PFSK-1 (cell line): ENCODE data around the gene ARHGEF19.

Source experiments
- FOXP2 ChIP-seq: optimal IDR thresholded peaks from 2 replicates; pipeline ENCODE3; 2011; ENCODE audit warnings: borderline replicate concordance, control low read depth, inconsistent platforms; ENCODE audit not compliant: insufficient read depth; ENCODE audit errors: extremely low read length, extremely low read depth
- POLR2AphosphoS5 ChIP-seq: IDR thresholded peaks from 2 replicates; pipeline ENCODE4 v1.6.1; 2012; ENCODE audit warnings: low read depth, mild to moderate bottlenecking, control low read depth, low read length, moderate library complexity
- SIN3A ChIP-seq: IDR thresholded peaks from 2 replicates; pipeline ENCODE4 v1.6.1; 2012; ENCODE audit warnings: mild to moderate bottlenecking, low read length, moderate library complexity, borderline replicate concordance; ENCODE audit not compliant: insufficient read depth
- TAF1 ChIP-seq: IDR thresholded peaks from 2 replicates; pipeline ENCODE4 v1.6.1; 2012; ENCODE audit warnings: low read length, control low read depth, borderline replicate concordance; ENCODE audit not compliant: insufficient read depth
- TF ChIP-seq, protein P1 (sequence below), 2 experiments: IDR thresholded peaks; 2 replicates each; pipeline versions ENCODE4 v1.6.1 to v1.8.0; 2011 to 2012; ENCODE audit warnings: low read depth in 2 of 2, low read length in 2 of 2, control low read depth in 1 of 2, inconsistent platforms in 1 of 2, mild to moderate bottlenecking in 1 of 2, moderate library complexity in 1 of 2; ENCODE audit not compliant: insufficient read depth in 1 of 2

DNA sequence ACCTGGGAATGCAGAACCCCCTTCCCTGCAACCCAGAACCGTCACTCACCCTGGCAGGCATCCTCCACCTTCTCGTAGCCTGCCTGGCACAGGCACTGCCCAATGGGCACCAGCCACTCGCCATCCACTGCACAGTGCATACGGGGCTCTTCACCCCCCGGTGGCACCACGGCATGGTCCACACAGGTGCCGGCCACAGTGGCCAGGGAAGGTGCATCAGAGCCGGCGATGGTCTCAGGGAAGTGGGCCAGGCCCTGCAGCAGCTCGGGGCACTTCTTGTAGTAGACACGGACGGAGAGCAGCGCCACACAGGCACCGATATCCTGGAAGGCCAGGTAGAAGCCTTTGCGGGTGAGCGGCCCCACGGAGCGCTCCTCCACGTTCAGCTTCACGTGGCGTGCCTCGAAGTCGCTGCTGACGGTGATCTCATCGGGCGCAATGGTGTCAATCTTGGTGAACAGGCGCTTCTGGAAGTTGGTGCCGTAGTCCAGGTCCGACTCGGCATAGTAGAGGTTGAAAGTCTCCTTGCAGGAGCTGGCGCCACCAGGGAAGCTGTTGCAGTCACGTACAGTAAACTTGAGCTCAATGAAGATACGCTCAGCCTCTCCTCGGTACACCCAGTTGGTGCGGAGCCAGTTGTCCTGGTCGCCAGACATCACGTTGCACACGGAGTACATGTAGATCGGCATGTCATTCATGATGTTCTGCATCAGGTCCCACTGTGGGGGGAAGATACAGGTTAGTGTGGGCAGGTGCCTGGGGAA, 63.9 kb downstream of the ARHGEF19 start:
- TF ChIP-seq, protein P1, sequence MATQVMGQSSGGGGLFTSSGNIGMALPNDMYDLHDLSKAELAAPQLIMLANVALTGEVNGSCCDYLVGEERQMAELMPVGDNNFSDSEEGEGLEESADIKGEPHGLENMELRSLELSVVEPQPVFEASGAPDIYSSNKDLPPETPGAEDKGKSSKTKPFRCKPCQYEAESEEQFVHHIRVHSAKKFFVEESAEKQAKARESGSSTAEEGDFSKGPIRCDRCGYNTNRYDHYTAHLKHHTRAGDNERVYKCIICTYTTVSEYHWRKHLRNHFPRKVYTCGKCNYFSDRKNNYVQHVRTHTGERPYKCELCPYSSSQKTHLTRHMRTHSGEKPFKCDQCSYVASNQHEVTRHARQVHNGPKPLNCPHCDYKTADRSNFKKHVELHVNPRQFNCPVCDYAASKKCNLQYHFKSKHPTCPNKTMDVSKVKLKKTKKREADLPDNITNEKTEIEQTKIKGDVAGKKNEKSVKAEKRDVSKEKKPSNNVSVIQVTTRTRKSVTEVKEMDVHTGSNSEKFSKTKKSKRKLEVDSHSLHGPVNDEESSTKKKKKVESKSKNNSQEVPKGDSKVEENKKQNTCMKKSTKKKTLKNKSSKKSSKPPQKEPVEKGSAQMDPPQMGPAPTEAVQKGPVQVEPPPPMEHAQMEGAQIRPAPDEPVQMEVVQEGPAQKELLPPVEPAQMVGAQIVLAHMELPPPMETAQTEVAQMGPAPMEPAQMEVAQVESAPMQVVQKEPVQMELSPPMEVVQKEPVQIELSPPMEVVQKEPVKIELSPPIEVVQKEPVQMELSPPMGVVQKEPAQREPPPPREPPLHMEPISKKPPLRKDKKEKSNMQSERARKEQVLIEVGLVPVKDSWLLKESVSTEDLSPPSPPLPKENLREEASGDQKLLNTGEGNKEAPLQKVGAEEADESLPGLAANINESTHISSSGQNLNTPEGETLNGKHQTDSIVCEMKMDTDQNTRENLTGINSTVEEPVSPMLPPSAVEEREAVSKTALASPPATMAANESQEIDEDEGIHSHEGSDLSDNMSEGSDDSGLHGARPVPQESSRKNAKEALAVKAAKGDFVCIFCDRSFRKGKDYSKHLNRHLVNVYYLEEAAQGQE (IDR thresholded peaks at IDR 0.05; ENCODE audit: insufficient read depth in 1 of 2, low read depth in 2 of 2, low read length in 2 of 2): no peak
- TF ChIP-seq POLR2AphosphoS5: no peak
- no peak for TF ChIP-seq TAF1
- TF ChIP-seq SIN3A: no peak
- TF ChIP-seq FOXP2: no peak
